ENCODE data around the gene GPC1.

DNA sequence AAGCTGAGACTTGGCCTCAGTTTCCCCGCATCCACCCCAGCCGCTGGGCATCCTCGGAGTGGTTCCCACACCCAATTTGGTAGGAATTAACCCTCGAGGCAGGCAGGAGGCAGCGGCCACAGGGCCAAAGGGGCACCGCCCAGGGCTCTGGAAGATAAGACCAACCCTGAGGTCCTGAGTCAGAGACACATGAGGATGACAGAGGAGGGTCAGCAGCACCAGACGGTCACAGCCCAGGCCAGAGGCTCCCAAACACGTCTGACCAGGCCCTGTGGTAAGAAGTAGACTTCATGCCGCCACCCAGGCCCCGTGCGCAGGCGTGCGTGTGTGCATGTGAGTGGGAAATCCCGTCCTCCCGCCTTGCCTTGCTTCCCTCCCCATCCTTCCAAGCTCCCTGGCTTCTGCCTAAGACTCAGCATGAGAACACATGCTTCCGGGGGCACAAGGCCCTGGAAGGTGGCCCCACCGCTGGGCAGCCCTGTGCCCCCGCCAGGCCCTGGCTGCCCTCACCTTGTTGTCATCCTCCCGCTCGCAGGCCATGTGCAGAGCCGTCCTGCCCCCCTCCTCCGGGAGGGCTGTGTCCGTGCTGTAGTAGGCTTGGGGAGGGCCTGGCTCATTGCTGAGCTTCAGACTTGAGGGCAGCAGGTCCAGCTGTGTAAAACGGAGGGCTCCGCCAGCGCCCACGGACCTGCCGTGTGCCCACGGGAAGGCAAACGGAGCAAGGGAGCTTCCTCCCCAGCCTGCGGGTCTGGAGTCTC, 76.1 kb downstream of the GPC1 start:
- no peak for TF ChIP-seq POLR2A (IDR thresholded peaks at IDR 0.05)
- TF ChIP-seq, protein P1, sequence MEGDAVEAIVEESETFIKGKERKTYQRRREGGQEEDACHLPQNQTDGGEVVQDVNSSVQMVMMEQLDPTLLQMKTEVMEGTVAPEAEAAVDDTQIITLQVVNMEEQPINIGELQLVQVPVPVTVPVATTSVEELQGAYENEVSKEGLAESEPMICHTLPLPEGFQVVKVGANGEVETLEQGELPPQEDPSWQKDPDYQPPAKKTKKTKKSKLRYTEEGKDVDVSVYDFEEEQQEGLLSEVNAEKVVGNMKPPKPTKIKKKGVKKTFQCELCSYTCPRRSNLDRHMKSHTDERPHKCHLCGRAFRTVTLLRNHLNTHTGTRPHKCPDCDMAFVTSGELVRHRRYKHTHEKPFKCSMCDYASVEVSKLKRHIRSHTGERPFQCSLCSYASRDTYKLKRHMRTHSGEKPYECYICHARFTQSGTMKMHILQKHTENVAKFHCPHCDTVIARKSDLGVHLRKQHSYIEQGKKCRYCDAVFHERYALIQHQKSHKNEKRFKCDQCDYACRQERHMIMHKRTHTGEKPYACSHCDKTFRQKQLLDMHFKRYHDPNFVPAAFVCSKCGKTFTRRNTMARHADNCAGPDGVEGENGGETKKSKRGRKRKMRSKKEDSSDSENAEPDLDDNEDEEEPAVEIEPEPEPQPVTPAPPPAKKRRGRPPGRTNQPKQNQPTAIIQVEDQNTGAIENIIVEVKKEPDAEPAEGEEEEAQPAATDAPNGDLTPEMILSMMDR (IDR thresholded peaks at IDR 0.05) = no peak

All from heart left ventricle (tissue), 13 donors.